CD4-positive, alpha-beta T cell (primary cell): Measurements from ENCODE around the gene TSHZ2. TPM values are rescaled to one million over a fixed set of nuclear protein-coding genes. Genes with fewer than 3 reads are reported as not detected.

Source experiments
- ATAC-seq: fragments of 200-7000 bp; cut with Tn5 transposase; one replicate; pipeline ENCODE4 v1.10.0; 2022; ENCODE audit warnings: mild to moderate bottlenecking; ENCODE audit not compliant: poor library complexity
- CTCF ChIA-PET: fragments of 350-600 bp; sonication (Branson Sonifier 250); formaldehyde crosslinking; loops from one replicate; lab custom pipeline; 2021; ENCODE audit warnings: antibody characterized with exemption, inconsistent platforms; lab: Charles Lee
- POLR2A ChIA-PET: fragments of 350-600 bp; sonication (Branson Sonifier 250); formaldehyde crosslinking; loops from one replicate; lab custom pipeline; 2021; ENCODE audit warnings: antibody characterized with exemption, inconsistent platforms; lab: Charles Lee
- DNase-seq, 14 experiments: peaks; one replicate each; pipeline ENCODE4 v3.0.0-alpha.2; 2013 to 2020; ENCODE audit warnings: mixed read lengths in 2 of 14
- H3K27ac ChIP-seq, 2 donors: one replicate each; pipeline versions ENCODE4 v1.5.1 to v1.7.0; 2013; ENCODE audit warnings: low read length in 2 of 2, low read depth in 1 of 2, mild to moderate bottlenecking in 1 of 2
- H3K27me3 ChIP-seq, 2 experiments: 1 replicate in 1 of 2; 2 replicates in 1 of 2; pipeline versions ENCODE4 v1.6.1 to v1.7.0; 2013; ENCODE audit warnings: low read length in 2 of 2, control low read depth in 1 of 2, mild to moderate bottlenecking in 1 of 2, moderate library complexity in 1 of 2; ENCODE audit not compliant: insufficient read depth in 2 of 2, control insufficient read depth in 1 of 2
- H3K36me3 ChIP-seq: one replicate; pipeline ENCODE4 v1.6.1; 2013; ENCODE audit warnings: low read length, control low read depth; ENCODE audit not compliant: insufficient read depth
- H3K4me1 ChIP-seq: one replicate; pipeline ENCODE4 v1.6.1; 2013; ENCODE audit warnings: low read length, control low read depth; ENCODE audit not compliant: insufficient read depth
- H3K4me3 ChIP-seq: one replicate; pipeline ENCODE4 v1.5.1; 2013; ENCODE audit warnings: mild to moderate bottlenecking, low read length, moderate library complexity
- H3K9me3 ChIP-seq, 2 experiments: 1 replicate in 1 of 2; 2 replicates in 1 of 2; pipeline versions ENCODE4 v1.6.1 to v1.7.0; 2013; ENCODE audit warnings: low read length in 2 of 2, mild to moderate bottlenecking in 2 of 2, control low read depth in 1 of 2, moderate library complexity in 1 of 2; ENCODE audit not compliant: control insufficient read depth in 1 of 2, insufficient read depth in 1 of 2
- H3K27ac Mint-ChIP-seq: one replicate; pipeline ENCODE4 v1.8.0; 2020; ENCODE audit warnings: mixed read lengths
- H3K27me3 Mint-ChIP-seq: one replicate; pipeline ENCODE4 v1.8.0; 2021; ENCODE audit warnings: mixed read lengths
- H3K36me3 Mint-ChIP-seq: one replicate; pipeline ENCODE4 v1.8.0; 2021; ENCODE audit warnings: low read depth, mixed read lengths
- H3K4me1 Mint-ChIP-seq: one replicate; pipeline ENCODE4 v1.8.0; 2021; ENCODE audit warnings: low read depth, mixed read lengths
- H3K4me3 Mint-ChIP-seq: one replicate; pipeline ENCODE4 v1.8.0; 2020; ENCODE audit warnings: mild to moderate bottlenecking, mixed read lengths
- H3K9me3 Mint-ChIP-seq: one replicate; pipeline ENCODE4 v1.8.0; 2020; ENCODE audit warnings: mixed read lengths
- CTCF ChIP-seq: fragments of 200-600 bp; IDR thresholded peaks from one replicate; pipeline ENCODE4 v1.8.0; 2022; ENCODE audit warnings: antibody characterized with exemption, mild to moderate bottlenecking
- intact Hi-C, 2 experiments: fragments of 100-400 bp; cut with DNase I in 1 of 2; cut with micrococcal nuclease in 1 of 2; formaldehyde crosslinking; loops; one replicate each; pipeline versions ENCODE4 v1.15.1 to v1.9.0; 2023 to 2025; cut with DNase I, micrococcal nuclease
- total RNA-seq, 174 experiments: library from RNA in 2 of 174; stranded (reverse) in 2 of 174; gene quantifications; one replicate each; pipeline ENCODE4 v1.2.3 and lab custom pipeline; 2021 to 2026

Gene TSHZ2
- total RNA-seq, 2 experiments from 2014 or later: 26.1 to 27.4 TPM

- POLR2A ChIA-PET: no interaction called here
- H3K4me1 Mint-ChIP-seq: peaks cover 49% of the 10 kb centered on the region
- DNase-seq (no peak), ATAC-seq (no peak)
- Histone ChIP-seq H3K4me3 (no peak overlapping the region), H3K4me1 (peaks cover 43% of the 10 kb centered on the region), H3K27me3 (no peaks in the 10 kb centered on the region), H3K27ac (no peak overlapping the region), H3K9me3 (no peaks in the 10 kb centered on the region), H3K36me3 (no peaks in the 10 kb centered on the region)
- TF ChIP-seq CTCF: no peak
- H3K27me3 Mint-ChIP-seq: no peaks in the 10 kb centered on the region
- intact Hi-C loops: loop anchor here (5.0 to 10.0 kb wide), 5 partner anchors 55 to 983 kb away; partner anchors contain the start of gene TSHZ2 (in 1 of the 2)
- no peak overlapping the region for H3K27ac Mint-ChIP-seq
- CTCF ChIA-PET: no interaction called here
- H3K9me3 Mint-ChIP-seq: no peaks in the 10 kb centered on the region
- H3K4me3 Mint-ChIP-seq: no peak overlapping the region
- H3K36me3 Mint-ChIP-seq: no peaks in the 10 kb centered on the region
Measured at GRCh38 chr20:53212018-53212417, 239.9 kb downstream of the TSHZ2 start.

GRCh38 chr20:53214392-53214791, 242.2 kb downstream of the TSHZ2 start:
- Histone ChIP-seq H3K36me3 (no peaks in the 10 kb centered on the region), H3K4me3 (no peak overlapping the region), H3K4me1 (peaks cover 28% of the 10 kb centered on the region), H3K27ac (peak overlapping the region in 1 of 2 donors; percentile 16), H3K9me3 (no peaks in the 10 kb centered on the region), H3K27me3 (no peaks in the 10 kb centered on the region)
- H3K4me3 Mint-ChIP-seq: no peak overlapping the region
- peaks cover 36% of the 10 kb centered on the region for H3K4me1 Mint-ChIP-seq
- H3K36me3 Mint-ChIP-seq: no peaks in the 10 kb centered on the region
- ATAC-seq: no peak
- ChIA-PET CTCF (no interaction called here), POLR2A (interaction anchor here (0.8 kb wide), 1 partner anchor 908 kb away, joined by 3 read pairs; no protein-coding TSS in a partner anchor)
- DNase-seq: no peak
- H3K27me3 Mint-ChIP-seq: no peaks in the 10 kb centered on the region
- intact Hi-C loops: loop anchor here (5.0 to 10.0 kb wide), 5 partner anchors 57 to 980 kb away; partner anchors contain the start of gene TSHZ2 (in 1 of the 2)
- peak overlapping the region; percentile 85 for H3K27ac Mint-ChIP-seq
- no peaks in the 10 kb centered on the region for H3K9me3 Mint-ChIP-seq
- TF ChIP-seq CTCF: no peak

DNA sequence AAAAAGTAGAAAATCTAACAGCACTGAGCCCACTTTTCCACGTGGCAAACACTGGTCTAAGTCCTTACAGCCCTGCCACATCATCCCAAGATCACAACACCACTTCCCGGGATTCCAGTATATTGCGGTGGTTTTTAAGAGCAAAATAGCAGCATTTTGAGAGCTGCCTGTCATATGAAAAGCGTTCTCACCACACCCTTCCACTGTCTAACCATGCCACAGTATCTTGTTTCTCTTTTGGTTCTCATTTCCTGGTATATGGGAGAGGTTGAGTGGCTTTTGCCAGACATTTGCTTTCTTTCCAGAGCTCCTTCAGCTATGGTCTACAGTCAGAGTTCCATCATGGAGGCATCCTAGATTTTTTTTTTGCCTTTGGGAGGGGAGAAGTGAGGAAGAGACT, 243.0 kb downstream of the TSHZ2 start:
- H3K36me3 Mint-ChIP-seq: no peaks in the 10 kb centered on the region
- no peak for TF ChIP-seq CTCF
- H3K4me3 ChIP-seq: no peak overlapping the region
- peak overlapping the region; percentile 85 for H3K27ac Mint-ChIP-seq
- H3K4me3 Mint-ChIP-seq: peak overlapping the region; percentile 61
- ATAC-seq: peak; percentile 69
- ChIA-PET CTCF (interaction anchor here (0.5 to 2.2 kb wide), 2 partner anchors 284 to 903 kb away, joined by 4 to 9 read pairs; no protein-coding TSS in a partner anchor), POLR2A (interaction anchor here (0.6 to 1.3 kb wide), 6 partner anchors 33 to 903 kb away, joined by 3 to 4 read pairs (median 4); no protein-coding TSS in a partner anchor)
- DNase-seq: peak in 4 of 14 experiments; percentile 8 to 59 (median 37)
- peak overlapping the region in 1 of 2 donors; percentile 45 for H3K27ac ChIP-seq
- intact Hi-C loops: loop anchor here (5.0 to 10.0 kb wide), 5 partner anchors 58 to 980 kb away; partner anchors contain the start of gene TSHZ2 (in 1 of the 2)
- peaks cover 28% of the 10 kb centered on the region for H3K4me1 ChIP-seq
- H3K4me1 Mint-ChIP-seq: peaks cover 38% of the 10 kb centered on the region
- H3K27me3 Mint-ChIP-seq: no peaks in the 10 kb centered on the region
- no peaks in the 10 kb centered on the region for H3K9me3 ChIP-seq
- no peaks in the 10 kb centered on the region for H3K36me3 ChIP-seq
- H3K9me3 Mint-ChIP-seq: no peaks in the 10 kb centered on the region
- no peaks in the 10 kb centered on the region for H3K27me3 ChIP-seq
